HepG2 (cell line): ENCODE data around the gene PSMD12. TPM values are rescaled to one million over a fixed set of nuclear protein-coding genes. Genes with fewer than 3 reads are reported as not detected.

Experiments used
- ARNTL ChIP-seq: sonication (generic); formaldehyde crosslinking; IDR thresholded peaks from 2 replicates; pipeline ENCODE4 v1.4.0; 2020; ENCODE audit warnings: mild to moderate bottlenecking, missing genetic modification reagents
- ATRX ChIP-seq: sonication (generic); formaldehyde crosslinking; IDR thresholded peaks from 2 replicates; pipeline ENCODE4 v1.4.0; 2020; ENCODE audit warnings: missing genetic modification reagents, borderline replicate concordance
- BATF2 ChIP-seq: sonication (generic); formaldehyde crosslinking; IDR thresholded peaks from 2 replicates; pipeline ENCODE4 v1.8.0; 2022; ENCODE audit warnings: mild to moderate bottlenecking, missing genetic modification reagents, moderate library complexity
- BCL6 ChIP-seq: IDR thresholded peaks from 2 replicates; pipeline ENCODE4 v1.6.1; 2016; ENCODE audit warnings: missing genetic modification reagents, missing compliant biosample characterization
- CCDC6 ChIP-seq: sonication (generic); formaldehyde crosslinking; IDR thresholded peaks from 2 replicates; pipeline ENCODE4 v1.8.1; 2022; ENCODE audit warnings: mild to moderate bottlenecking, missing genetic modification reagents, moderate library complexity
- HMGA1 ChIP-seq: sonication (generic); formaldehyde crosslinking; conservative IDR thresholded peaks from 2 replicates; pipeline ENCODE4 v1.4.0; 2020; ENCODE audit warnings: missing genetic modification reagents
- IRF2 ChIP-seq: IDR thresholded peaks from 2 replicates; pipeline ENCODE4 v1.6.1; 2018; ENCODE audit warnings: missing genetic modification reagents, missing compliant biosample characterization
- MAFF ChIP-seq: IDR thresholded peaks from 2 replicates; pipeline ENCODE4 v1.6.1; 2011; ENCODE audit warnings: low read depth, low read length, improper control_type of control experiment
- NFKB2 ChIP-seq: sonication (generic); formaldehyde crosslinking; IDR thresholded peaks from 2 replicates; pipeline ENCODE4 v1.4.0; 2020; ENCODE audit warnings: missing genetic modification reagents, borderline replicate concordance
- NFRKB ChIP-seq: fragments of 450-650 bp; IDR thresholded peaks from 2 replicates; pipeline ENCODE4 v1.6.1; 2017
- POGZ ChIP-seq: sonication (generic); formaldehyde crosslinking; IDR thresholded peaks from 2 replicates; pipeline ENCODE4 v1.4.0; 2020; ENCODE audit warnings: mild to moderate bottlenecking, missing genetic modification reagents
- SNAPC5 ChIP-seq: sonication (generic); formaldehyde crosslinking; IDR thresholded peaks from 2 replicates; pipeline ENCODE4 v1.8.1; 2023; ENCODE audit warnings: mild to moderate bottlenecking, missing genetic modification reagents, borderline replicate concordance
- SOX6 ChIP-seq, 2 experiments: fragments of 450-650 bp in 1 of 2; sonication (generic) in 1 of 2; formaldehyde crosslinking in 1 of 2; IDR thresholded peaks; 2 replicates each; pipeline versions ENCODE4 v1.4.0 to v1.6.1; 2017 to 2020; ENCODE audit warnings: antibody characterized with exemption in 1 of 2, mild to moderate bottlenecking in 1 of 2, missing genetic modification reagents in 1 of 2
- TFAP4 ChIP-seq: sonication (generic); IDR thresholded peaks from 2 replicates; pipeline ENCODE4 v1.6.1; 2016; ENCODE audit warnings: low read depth, borderline replicate concordance
- ZFP62 ChIP-seq: sonication (generic); formaldehyde crosslinking; IDR thresholded peaks from 2 replicates; pipeline ENCODE4 v1.4.0; 2020; ENCODE audit warnings: missing genetic modification reagents
- ZKSCAN5 ChIP-seq: sonication (generic); formaldehyde crosslinking; IDR thresholded peaks from 2 replicates; pipeline ENCODE4 v1.5.1; 2020; ENCODE audit warnings: mild to moderate bottlenecking, missing genetic modification reagents
- ZNF138 ChIP-seq: sonication (generic); formaldehyde crosslinking; IDR thresholded peaks from 2 replicates; pipeline ENCODE4 v1.5.0; 2020; ENCODE audit warnings: mild to moderate bottlenecking, low read depth, missing genetic modification reagents
- ZNF275 ChIP-seq: sonication (generic); formaldehyde crosslinking; IDR thresholded peaks from 2 replicates; pipeline ENCODE4 v1.8.0; 2022; ENCODE audit warnings: missing genetic modification reagents, mild to moderate bottlenecking, inconsistent platforms, borderline replicate concordance
- ZNF280B ChIP-seq: sonication (generic); formaldehyde crosslinking; IDR thresholded peaks from 2 replicates; pipeline ENCODE4 v1.5.0; 2020; ENCODE audit warnings: missing genetic modification reagents, mild to moderate bottlenecking, borderline replicate concordance
- ZNF598 ChIP-seq: sonication (generic); formaldehyde crosslinking; IDR thresholded peaks from 2 replicates; pipeline ENCODE4 v1.5.1; 2020; ENCODE audit warnings: mild to moderate bottlenecking, missing genetic modification reagents, borderline replicate concordance
- ZNF678 ChIP-seq: sonication (generic); formaldehyde crosslinking; IDR thresholded peaks from 2 replicates; pipeline ENCODE4 v1.4.0; 2020; ENCODE audit warnings: mild to moderate bottlenecking, missing genetic modification reagents
- ZNF720 ChIP-seq: sonication (generic); formaldehyde crosslinking; IDR thresholded peaks from 2 replicates; pipeline ENCODE4 v1.4.0; 2020; ENCODE audit warnings: missing genetic modification reagents
- polyA plus RNA-seq, 8 experiments: library from polyadenylated mRNA; depleted of rRNA in 3 of 8; stranded (reverse) in 7 of 8; unstranded in 1 of 8; fragments of >200 nt; fragmentation: Illumina TruSeq in 4 of 8; extraction: Trizol in 4 of 8; gene quantifications; 2 replicates each; pipeline versions ENCODE4 v1.2.1 to v1.2.3, GENCODE V29; 2011 to 2016; ENCODE audit warnings: low read depth in 4 of 8, missing spikeins in 1 of 8, mixed read lengths in 1 of 8; ENCODE audit not compliant: insufficient read depth in 1 of 8
- total RNA-seq, 5 experiments: library from RNA; depleted of rRNA; stranded (reverse); fragments of >200 nt; fragmentation: Illumina TruSeq; extraction: Trizol; gene quantifications; 2 replicates each; pipeline ENCODE4 v1.2.3, GENCODE V29; 2016; ENCODE audit warnings: low read depth in 1 of 5

The PSMD12 gene
- total and polyA plus RNA-seq, 2 of the 13 experiments (the other 11 are each of a cell fraction or from before 2014, with no cell fraction given), result 27.4 to 71.7 TPM

GRCh38 chr17:67376737-67377487 lies 10.5 kb upstream of the PSMD12 start, which contains the start of gene PITPNC1 (continued):
- TF ChIP-seq ZKSCAN5 (CRISPR knock-in tag) (no peak), IRF2 (CRISPR knock-in tag) (no peak), ZNF598 (CRISPR knock-in tag) (0 out of 2 replicates have a peak, but pooled peaks have one; percentile 28), NFRKB (no peak), MAFF (no peak), ARNTL (peak; percentile 19; the same call in 1 of the 2 replicates), ZNF678 (CRISPR knock-in tag) (0 out of 2 replicates have a peak, but pooled peaks have one; percentile 18), ZFP62 (no peak), CCDC6 (CRISPR knock-in tag) (peak; percentile 72; the same call in 1 of the 2 replicates), TFAP4 (no peak), ZNF275 (CRISPR knock-in tag) (no peak), ZNF720 (no peak), ZNF280B (no peak; the same call in 1 of the 2 replicates), POGZ (CRISPR knock-in tag) (no peak), SNAPC5 (CRISPR knock-in tag) (no peak), SOX6 (IDR thresholded peaks at IDR 0.05) (no peak), SOX6 (CRISPR knock-in tag; IDR thresholded peaks at IDR 0.05) (no peak), ATRX (CRISPR knock-in tag) (no peak), NFKB2 (CRISPR knock-in tag) (peak; percentile 73; the same call in 1 of the 2 replicates), BATF2 (CRISPR knock-in tag) (no peak), HMGA1 (CRISPR knock-in tag) (no peak), BCL6 (CRISPR knock-in tag) (no peak), ZNF138 (CRISPR knock-in tag) (peak; percentile 5; the same call in 1 of the 2 replicates)
